Eye (tissue), 1 donor: ENCODE results near the gene PDGFD.

Experiments
- DNase-seq: peaks from one replicate; pipeline ENCODE4 v3.0.0-alpha.2; 2015

PDGFD gene

GRCh38 chr11:104164028-104164520 lies at the start of gene PDGFD:
TSS of gene PDGFD (minus strand) at chr11:104164147.
- DNase-seq, result peak; percentile 87

- no peak for DNase-seq
Measured at GRCh38 chr11:104206936-104207335, 43.0 kb upstream of the PDGFD start.

- DNase-seq, result no peak
Measured at GRCh38 chr11:104205838-104206237, 41.9 kb upstream of the PDGFD start.

- no peak for DNase-seq
Measured at GRCh38 chr11:104200688-104201087, 36.7 kb upstream of the PDGFD start.

GRCh38 chr11:104199053-104199452 lies 35.1 kb upstream of the PDGFD start:
- DNase-seq, result peak; percentile 4

GRCh38 chr11:104198576-104198975 lies 34.6 kb upstream of the PDGFD start:
- DNase-seq, result no peak

GRCh38 chr11:104191124-104191523 lies 27.2 kb upstream of the PDGFD start:
- no peak for DNase-seq

- no peak for DNase-seq
Measured at GRCh38 chr11:104183593-104183992, 19.6 kb upstream of the PDGFD start.

- no peak for DNase-seq
Measured at GRCh38 chr11:104175769-104176168, 11.8 kb upstream of the PDGFD start.

GRCh38 chr11:104169091-104169490 lies 5.1 kb upstream of the PDGFD start:
- DNase-seq, result peak; percentile 27

- no peak for DNase-seq
Measured at GRCh38 chr11:104165014-104165413, 1.1 kb upstream of the PDGFD start.

GRCh38 chr11:104163100-104164027 lies 583 bp downstream of the PDGFD start:
- DNase-seq, result peak; percentile 73

- DNase-seq, result no peak
Measured at GRCh38 chr11:104161751-104162450, 2.0 kb downstream of the PDGFD start.

- no peak for DNase-seq
Measured at GRCh38 chr11:104159356-104159755, 4.6 kb downstream of the PDGFD start.

GRCh38 chr11:104155375-104155774 lies 8.6 kb downstream of the PDGFD start:
- DNase-seq, result no peak

GRCh38 chr11:104154296-104154695 lies 9.7 kb downstream of the PDGFD start:
- no peak for DNase-seq

- no peak for DNase-seq
Measured at GRCh38 chr11:104152941-104153505, 10.9 kb downstream of the PDGFD start.

GRCh38 chr11:104151404-104152204 lies 12.3 kb downstream of the PDGFD start:
- no peak for DNase-seq

- DNase-seq, result peak; percentile 23
Measured at GRCh38 chr11:104148706-104149105, 15.2 kb downstream of the PDGFD start.

- DNase-seq, result no peak
Measured at GRCh38 chr11:104148074-104148473, 15.9 kb downstream of the PDGFD start.

- no peak for DNase-seq
Measured at GRCh38 chr11:104146943-104147342, 17.0 kb downstream of the PDGFD start.

- peak; percentile 37 for DNase-seq
Measured at GRCh38 chr11:104146421-104146820, 17.5 kb downstream of the PDGFD start.

- no peak for DNase-seq
Measured at GRCh38 chr11:104145062-104145461, 18.9 kb downstream of the PDGFD start.
